ENCODE measurements around the gene KCNQ1.

The KCNQ1 gene

GRCh38 chr11:2768471-2769408 lies 323.9 kb downstream of the KCNQ1 start:
- Histone ChIP-seq H2BK5ac (ENCODE audit: low read depth, low read length, poor library complexity, severe bottlenecking) (no peak overlapping the region), H3K27me3 (ENCODE audit: control insufficient read depth in 1 of 2, insufficient read depth in 1 of 2, low read length in 2 of 2) (peaks cover 0 to 13% of the 10 kb centered on the region in 2 experiments), H4K8ac (ENCODE audit: low read length) (peak overlapping the region; percentile 51), H2BK12ac (ENCODE audit: low read length in 2 of 2) (peak overlapping the region in 1 of 2 experiments; percentile 28), H4K91ac (ENCODE audit: low read length) (peak overlapping the region; percentile 1), H3K36me3 (ENCODE audit: control insufficient read depth in 1 of 2, insufficient read depth in 2 of 2, low read depth in 1 of 2, low read length in 2 of 2) (no peaks in the 10 kb centered on the region), H2AK5ac (ENCODE audit: low read length, severe bottlenecking) (no peak overlapping the region), H3K23ac (ENCODE audit: low read length in 2 of 2) (no peak overlapping the region), H3K4me3 (ENCODE audit: insufficient read depth in 1 of 2, low read depth in 1 of 2, low read length in 2 of 2) (no peak overlapping the region), H3K27ac (ENCODE audit: low read length, poor library complexity, severe bottlenecking) (no peak overlapping the region), H3K18ac (ENCODE audit: low read depth in 1 of 2, low read length in 2 of 2) (peak overlapping the region; percentile 2 to 13), H3K9ac (ENCODE audit: low read length) (peak overlapping the region; percentile 0), H3K14ac (ENCODE audit: low read length in 2 of 2) (peak overlapping the region in 1 of 2 experiments; percentile 72), H3K79me1 (replicated peaks; ENCODE audit: low read length, poor library complexity, severe bottlenecking) (no peaks in the 10 kb centered on the region), H2AFZ (ENCODE audit: low read depth, low read length) (no peak overlapping the region), H3K9me3 (ENCODE audit: control insufficient read depth, low read length) (no peaks in the 10 kb centered on the region), H3K4me1 (ENCODE audit: control insufficient read depth, insufficient read depth, low read depth, low read length) (peaks cover 29% of the 10 kb centered on the region), H3K4ac (ENCODE audit: low read depth in 1 of 2, low read length in 2 of 2) (no peak overlapping the region), H2BK120ac (ENCODE audit: low read depth, low read length) (no peak overlapping the region), H3K4me2 (ENCODE audit: low read length, poor library complexity, severe bottlenecking) (no peak overlapping the region), H2BK15ac (ENCODE audit: low read depth, poor library complexity, severe bottlenecking) (no peak overlapping the region)
- peak; percentile 89 for DNase-seq
- 65% methylated on average over 14 of the region's 14 CpGs for WGBS

- Histone ChIP-seq H3K36me3 (ENCODE audit: control insufficient read depth in 1 of 2, insufficient read depth in 2 of 2, low read depth in 1 of 2, low read length in 2 of 2) (no peaks in the 10 kb centered on the region), H3K9me3 (ENCODE audit: control insufficient read depth, low read length) (no peaks in the 10 kb centered on the region), H3K79me1 (replicated peaks; ENCODE audit: low read length, poor library complexity, severe bottlenecking) (no peaks in the 10 kb centered on the region), H3K9ac (ENCODE audit: low read length) (no peak overlapping the region), H3K4ac (ENCODE audit: low read depth in 1 of 2, low read length in 2 of 2) (no peak overlapping the region), H3K14ac (ENCODE audit: low read length in 2 of 2) (no peak overlapping the region), H2BK12ac (ENCODE audit: low read length in 2 of 2) (no peak overlapping the region), H2AK5ac (ENCODE audit: low read length, severe bottlenecking) (no peak overlapping the region), H3K4me3 (ENCODE audit: insufficient read depth in 1 of 2, low read depth in 1 of 2, low read length in 2 of 2) (no peak overlapping the region), H4K91ac (ENCODE audit: low read length) (no peak overlapping the region), H3K23ac (ENCODE audit: low read length in 2 of 2) (no peak overlapping the region), H2BK5ac (ENCODE audit: low read depth, low read length, poor library complexity, severe bottlenecking) (no peak overlapping the region), H3K4me2 (ENCODE audit: low read length, poor library complexity, severe bottlenecking) (no peak overlapping the region), H2BK15ac (ENCODE audit: low read depth, poor library complexity, severe bottlenecking) (no peak overlapping the region), H3K4me1 (ENCODE audit: control insufficient read depth, insufficient read depth, low read depth, low read length) (peaks cover 29% of the 10 kb centered on the region), H2AFZ (ENCODE audit: low read depth, low read length) (no peak overlapping the region), H4K8ac (ENCODE audit: low read length) (peak overlapping the region; percentile 51), H2BK120ac (ENCODE audit: low read depth, low read length) (no peak overlapping the region), H3K18ac (ENCODE audit: low read depth in 1 of 2, low read length in 2 of 2) (peak overlapping the region; percentile 13 to 19), H3K27ac (ENCODE audit: low read length, poor library complexity, severe bottlenecking) (no peak overlapping the region), H3K27me3 (ENCODE audit: control insufficient read depth in 1 of 2, insufficient read depth in 1 of 2, low read length in 2 of 2) (peaks cover 0 to 16% of the 10 kb centered on the region in 2 experiments)
- DNase-seq: no peak
- 95% methylated on average over 14 of the region's 14 CpGs for WGBS
Measured at GRCh38 chr11:2769409-2770095, 324.7 kb downstream of the KCNQ1 start.

GRCh38 chr11:2770096-2770751 lies 325.4 kb downstream of the KCNQ1 start:
- 90% methylated on average over 13 of the region's 13 CpGs for WGBS
- no peak overlapping the region for H2BK12ac ChIP-seq (ENCODE audit: low read length in 2 of 2)
- no peak overlapping the region for H3K4me3 ChIP-seq (ENCODE audit: insufficient read depth in 1 of 2, low read depth in 1 of 2, low read length in 2 of 2)

More at GRCh38 chr11:2770096-2770751, 325.4 kb downstream of the KCNQ1 start:
- no peak overlapping the region for H3K14ac ChIP-seq (ENCODE audit: low read length in 2 of 2)
- H2BK5ac ChIP-seq (ENCODE audit: low read depth, low read length, poor library complexity, severe bottlenecking): no peak overlapping the region
- no peak overlapping the region for H3K27ac ChIP-seq (ENCODE audit: low read length, poor library complexity, severe bottlenecking)
- H3K79me1 ChIP-seq (replicated peaks; ENCODE audit: low read length, poor library complexity, severe bottlenecking): no peaks in the 10 kb centered on the region
- no peak overlapping the region for H4K91ac ChIP-seq (ENCODE audit: low read length)
- H3K27me3 ChIP-seq (ENCODE audit: control insufficient read depth in 1 of 2, insufficient read depth in 1 of 2, low read length in 2 of 2): peaks cover 0 to 22% of the 10 kb centered on the region in 2 experiments
- no peak for DNase-seq
- H2AFZ ChIP-seq (ENCODE audit: low read depth, low read length): no peak overlapping the region
- peak overlapping the region; percentile 14 for H4K8ac ChIP-seq (ENCODE audit: low read length)
- peak overlapping the region; percentile 0 for H2BK15ac ChIP-seq (ENCODE audit: low read depth, poor library complexity, severe bottlenecking)
- no peaks in the 10 kb centered on the region for H3K36me3 ChIP-seq (ENCODE audit: control insufficient read depth in 1 of 2, insufficient read depth in 2 of 2, low read depth in 1 of 2, low read length in 2 of 2)
- no peaks in the 10 kb centered on the region for H3K9me3 ChIP-seq (ENCODE audit: control insufficient read depth, low read length)
- no peak overlapping the region for H3K18ac ChIP-seq (ENCODE audit: low read depth in 1 of 2, low read length in 2 of 2)
- no peak overlapping the region for H2AK5ac ChIP-seq (ENCODE audit: low read length, severe bottlenecking)
- no peak overlapping the region for H3K4ac ChIP-seq (ENCODE audit: low read depth in 1 of 2, low read length in 2 of 2)
- peaks cover 29% of the 10 kb centered on the region for H3K4me1 ChIP-seq (ENCODE audit: control insufficient read depth, insufficient read depth, low read depth, low read length)
- H2BK120ac ChIP-seq (ENCODE audit: low read depth, low read length): no peak overlapping the region
- H3K9ac ChIP-seq (ENCODE audit: low read length): no peak overlapping the region
- H3K4me2 ChIP-seq (ENCODE audit: low read length, poor library complexity, severe bottlenecking): no peak overlapping the region
- no peak overlapping the region for H3K23ac ChIP-seq (ENCODE audit: low read length in 2 of 2)

Data from mesenchymal stem cell (in vitro differentiated cells and primary cell).